HEK293T (cell line): Measurements from ENCODE around the gene CCNI2.

ENCODE experiments used
- CTCF ChIA-PET: fragments of 350-600 bp; formaldehyde crosslinking; extraction: SDS; loops from one replicate; lab custom pipeline; 2021; ENCODE audit warnings: antibody characterized with exemption, inconsistent platforms; lab: Yijun Ruan, JAX
- POLR2A ChIA-PET: fragments of 350-600 bp; formaldehyde crosslinking; extraction: SDS; loops from one replicate; lab custom pipeline; 2020; ENCODE audit warnings: antibody characterized with exemption, inconsistent platforms; lab: Yijun Ruan, JAX
- DNase-seq: peaks from one replicate; pipeline ENCODE4 v3.0.0; 2012; ENCODE audit warnings: mixed read lengths; ENCODE audit errors: extremely low spot score
- ARNT ChIP-seq: fragments of 450-650 bp; IDR thresholded peaks from 2 replicates; pipeline ENCODE4 v1.6.1; 2017; ENCODE audit warnings: mild to moderate bottlenecking
- BHLHE40 ChIP-seq: fragments of 450-650 bp; IDR thresholded peaks from 2 replicates; pipeline ENCODE4 v1.6.1; 2016; ENCODE audit warnings: mild to moderate bottlenecking, moderate library complexity, borderline replicate concordance
- CTBP1 ChIP-seq: fragments of 450-650 bp; IDR thresholded peaks from 2 replicates; pipeline ENCODE4 v1.6.1; 2016; ENCODE audit warnings: borderline replicate concordance
- ELF4 ChIP-seq: fragments of 450-650 bp; IDR thresholded peaks from 2 replicates; pipeline ENCODE4 v1.6.1; 2017; ENCODE audit warnings: antibody characterized with exemption
- FOXA1 ChIP-seq: fragments of 450-650 bp; IDR thresholded peaks from 2 replicates; pipeline ENCODE4 v1.6.1; 2016; ENCODE audit warnings: mild to moderate bottlenecking
- FOXK2 ChIP-seq: fragments of 450-650 bp; IDR thresholded peaks from 2 replicates; pipeline ENCODE4 v1.6.1; 2016; ENCODE audit warnings: mild to moderate bottlenecking
- FOXM1 ChIP-seq: fragments of 450-650 bp; IDR thresholded peaks from 2 replicates; pipeline ENCODE4 v1.6.1; 2017; ENCODE audit warnings: mild to moderate bottlenecking, borderline replicate concordance
- HDGF ChIP-seq: fragments of 450-650 bp; IDR thresholded peaks from 2 replicates; pipeline ENCODE4 v1.6.1; 2017; ENCODE audit warnings: antibody characterized with exemption, borderline replicate concordance
- L3MBTL2 ChIP-seq: fragments of 450-650 bp; conservative IDR thresholded peaks from 2 replicates; pipeline ENCODE4 v1.6.1; 2016; ENCODE audit warnings: mild to moderate bottlenecking
- LEF1 ChIP-seq: fragments of 450-650 bp; IDR thresholded peaks from 2 replicates; pipeline ENCODE4 v1.6.1; 2017; ENCODE audit warnings: mild to moderate bottlenecking, borderline replicate concordance
- NFRKB ChIP-seq: fragments of 450-650 bp; IDR thresholded peaks from 2 replicates; pipeline ENCODE4 v1.6.1; 2016; ENCODE audit warnings: mild to moderate bottlenecking, moderate library complexity
- PKNOX1 ChIP-seq: fragments of 450-650 bp; IDR thresholded peaks from 2 replicates; pipeline ENCODE4 v1.6.1; 2016
- SP1 ChIP-seq: fragments of 450-650 bp; IDR thresholded peaks from 2 replicates; pipeline ENCODE4 v1.6.1; 2017
- SUZ12 ChIP-seq: fragments of 450-650 bp; IDR thresholded peaks from 2 replicates; pipeline ENCODE4 v1.6.1; 2016; ENCODE audit warnings: mild to moderate bottlenecking
- TARDBP ChIP-seq: fragments of 450-650 bp; IDR thresholded peaks from 2 replicates; pipeline ENCODE4 v1.6.1; 2016
- ZNF384 ChIP-seq: fragments of 450-650 bp; IDR thresholded peaks from 2 replicates; pipeline ENCODE4 v1.6.1; 2016

Gene CCNI2

GRCh38 chr5:132785864-132786263 is 38.6 kb downstream of the CCNI2 start:
- DNase-seq: no peak
- no peak for TF ChIP-seq HDGF
- TF ChIP-seq ZNF384: no peak
- ChIA-PET CTCF (interaction anchor here (1.5 kb wide), 1 partner anchor 33 kb away, joined by 3 read pairs; no protein-coding TSS in a partner anchor), POLR2A (no interaction called here)

- DNase-seq: no peak
- TF ChIP-seq FOXK2: no peak
- no peak for TF ChIP-seq TARDBP
- TF ChIP-seq CTBP1: no peak
- no peak for TF ChIP-seq BHLHE40
- no peak for TF ChIP-seq ZNF384
- TF ChIP-seq ARNT: no peak
- TF ChIP-seq SP1: no peak
- TF ChIP-seq NFRKB: no peak
- ChIA-PET POLR2A (interaction anchor here (1.5 to 1.9 kb wide), 2 partner anchors 9 to 11 kb away, joined by 4 read pairs; no protein-coding TSS in a partner anchor), CTCF (interaction anchor here (0.8 to 1.2 kb wide), 3 partner anchors 14 to 33 kb away, joined by 3 to 4 read pairs (median 4); no protein-coding TSS in a partner anchor)
These were observed 39.9 kb downstream of the CCNI2 start for GRCh38 chr5:132787076-132787475.

GRCh38 chr5:132788508-132788907 is 41.3 kb downstream of the CCNI2 start:
- no peak for DNase-seq
- no peak for TF ChIP-seq SP1
- ChIA-PET CTCF (no interaction called here), POLR2A (interaction anchor here (0.6 kb wide), 1 partner anchor 419 kb away, joined by 3 read pairs; the partner anchor contains the start of gene SLC22A5)

- ChIA-PET POLR2A (no interaction called here), CTCF (interaction anchor here (0.6 to 0.7 kb wide), 2 partner anchors 18 to 43 kb away, joined by 3 to 4 read pairs; no protein-coding TSS in a partner anchor)
- no peak for TF ChIP-seq ELF4
- no peak for TF ChIP-seq PKNOX1
- no peak for TF ChIP-seq NFRKB
- TF ChIP-seq ZNF384: 0 out of 2 replicates have a peak, but pooled peaks have one; percentile 16
- DNase-seq: no peak
These were observed 42.0 kb downstream of the CCNI2 start for GRCh38 chr5:132788990-132789886.

GRCh38 chr5:132790201-132790865 is 43.1 kb downstream of the CCNI2 start:
- no peak for TF ChIP-seq L3MBTL2
- TF ChIP-seq ELF4: no peak
- no peak for TF ChIP-seq TARDBP
- no peak for TF ChIP-seq ZNF384
- no peak for TF ChIP-seq ARNT
- TF ChIP-seq PKNOX1: no peak
- TF ChIP-seq FOXM1: no peak
- no peak for TF ChIP-seq SP1
- no peak for TF ChIP-seq FOXA1
- no peak for TF ChIP-seq SUZ12
- TF ChIP-seq BHLHE40: no peak
- TF ChIP-seq CTBP1: no peak
- TF ChIP-seq LEF1: no peak
- TF ChIP-seq HDGF: no peak
- TF ChIP-seq NFRKB: no peak
- TF ChIP-seq FOXK2: no peak
- POLR2A ChIA-PET: no interaction called here

GRCh38 chr5:132791026-132791425 is 43.8 kb downstream of the CCNI2 start:
- TF ChIP-seq NFRKB (no peak), LEF1 (no peak), HDGF (no peak), FOXA1 (no peak), ZNF384 (no peak), SP1 (no peak), FOXK2 (no peak), SUZ12 (no peak), L3MBTL2 (no peak), TARDBP (no peak), CTBP1 (no peak), ARNT (no peak), BHLHE40 (no peak), PKNOX1 (no peak), ELF4 (no peak), FOXM1 (no peak)
- POLR2A ChIA-PET: no interaction called here
- DNase-seq: no peak
- CTCF ChIA-PET: interaction anchor here (1.0 kb wide), 1 partner anchor 16 kb away, joined by 3 read pairs; no protein-coding TSS in a partner anchor

More at GRCh38 chr5:132790201-132790865, 43.1 kb downstream of the CCNI2 start:
- DNase-seq: no peak
- CTCF ChIA-PET: interaction anchor here (0.7 to 1.0 kb wide), 2 partner anchors 17 kb away, joined by 3 read pairs; no protein-coding TSS in a partner anchor
